DMS 273 treated with DMSO at 0.1 percent for 48 hours (cell line): ENCODE measurements around the gene SNRPD1.
"Not testable (repeated sequence)": the region's sequence is repeated elsewhere in the genome, so short reads cannot be mapped to it uniquely, and the experiment has no call there.

Source experiments
- DNase-seq: peaks from one replicate; lab custom pipeline; 2025; lab: John Stamatoyannopoulos, UW

Gene SNRPD1

GRCh38 chr18:21636769-21637168 lies 24.7 kb downstream of the SNRPD1 start:
- no peak for DNase-seq

- DNase-seq, result no peak
Measured at GRCh38 chr18:21638822-21639221, 26.7 kb downstream of the SNRPD1 start.

- DNase-seq, result not testable (repeated sequence)
Measured at GRCh38 chr18:21640375-21640774, 28.3 kb downstream of the SNRPD1 start.

- no peak for DNase-seq
Measured at GRCh38 chr18:21650311-21650710, 38.2 kb downstream of the SNRPD1 start.

- no peak for DNase-seq
Measured at GRCh38 chr18:21652073-21652472, 40.0 kb downstream of the SNRPD1 start.

GRCh38 chr18:21653361-21653760 lies 41.2 kb downstream of the SNRPD1 start:
- no peak for DNase-seq

- DNase-seq, result no peak
Measured at GRCh38 chr18:21656402-21656801, 44.3 kb downstream of the SNRPD1 start.

- no peak for DNase-seq
Measured at GRCh38 chr18:21660078-21660477, 48.0 kb downstream of the SNRPD1 start.

GRCh38 chr18:21662581-21662980 lies 50.5 kb downstream of the SNRPD1 start:
- DNase-seq, result no peak

- DNase-seq, result no peak
Measured at GRCh38 chr18:21663578-21663977, 51.5 kb downstream of the SNRPD1 start.

GRCh38 chr18:21664069-21664468 lies 52.0 kb downstream of the SNRPD1 start:
- DNase-seq, result no peak

GRCh38 chr18:21669736-21670285 lies 57.7 kb downstream of the SNRPD1 start:
- no peak for DNase-seq

- DNase-seq, result no peak
Measured at GRCh38 chr18:21672521-21673267, 60.6 kb downstream of the SNRPD1 start.

GRCh38 chr18:21675354-21675753 lies 63.2 kb downstream of the SNRPD1 start:
- not testable (repeated sequence) for DNase-seq

GRCh38 chr18:21678859-21679258 lies 66.7 kb downstream of the SNRPD1 start:
- no peak for DNase-seq

GRCh38 chr18:21680161-21680560 lies 68.0 kb downstream of the SNRPD1 start:
- DNase-seq, result no peak

- DNase-seq, result no peak
Measured at GRCh38 chr18:21682371-21683051, 70.4 kb downstream of the SNRPD1 start.
